Peyer's patch (tissue), 4 donors: ENCODE data around the gene DCANP1. TPM values are rescaled to one million over a fixed set of nuclear protein-coding genes. Genes with fewer than 3 reads are reported as not detected.

Experiments used
- DNase-seq, 3 donors: peaks; one replicate each; pipeline ENCODE4 v3.0.0-alpha.2; 2017 to 2019
- H3K27ac ChIP-seq, 4 donors: fragments of 200-600 bp; sonication (generic); one replicate each; pipeline ENCODE4 v1.5.1; 2016 to 2019
- H3K27me3 ChIP-seq, 2 donors: fragments of 200-600 bp; sonication (generic); one replicate each; pipeline ENCODE4 v1.5.1; 2019
- H3K36me3 ChIP-seq, 3 donors: fragments of 200-600 bp; sonication (generic); one replicate each; pipeline ENCODE4 v1.5.1; 2016 to 2019
- H3K4me1 ChIP-seq, 4 donors: fragments of 200-600 bp; sonication (generic); one replicate each; pipeline ENCODE4 v1.5.1; 2016 to 2019
- H3K4me3 ChIP-seq, 4 donors: fragments of 200-600 bp; sonication (generic); 1 replicate in 3 of 4; 2 replicates in 1 of 4; pipeline ENCODE4 v1.5.1; 2016 to 2019; ENCODE audit warnings: mild to moderate bottlenecking in 1 of 4
- H3K9me3 ChIP-seq, 4 donors: fragments of 200-600 bp; sonication (generic); one replicate each; pipeline ENCODE4 v1.5.1; 2016 to 2019; ENCODE audit warnings: mild to moderate bottlenecking in 1 of 4
- POLR2A ChIP-seq, 2 donors: fragments of 450-650 bp; IDR thresholded peaks; one replicate each; pipeline ENCODE4 v1.5.1; 2017; ENCODE audit warnings: antibody characterized with exemption in 2 of 2, mild to moderate bottlenecking in 2 of 2, moderate library complexity in 2 of 2
- total RNA-seq, 4 donors: library from RNA; depleted of rRNA; stranded (reverse); fragments of >200 nt; gene quantifications; one replicate each; pipeline ENCODE4 v1.1.0, GENCODE V29; 2016
- TF ChIP-seq, protein P1 (sequence below), 6 experiments: fragments of 450-650 bp in 4 of 6; fragments of 200-600 bp in 2 of 6; sonication (generic) in 1 of 6; IDR thresholded peaks; one replicate each; pipeline ENCODE4 v1.5.1; 2017 to 2019; ENCODE audit warnings: antibody characterized with exemption in 6 of 6, mild to moderate bottlenecking in 3 of 6, moderate library complexity in 1 of 6

Gene DCANP1
- total RNA-seq, 4 donors from 2014 or later = 0.27 to 1.7 TPM; not detected in 2

DNA sequence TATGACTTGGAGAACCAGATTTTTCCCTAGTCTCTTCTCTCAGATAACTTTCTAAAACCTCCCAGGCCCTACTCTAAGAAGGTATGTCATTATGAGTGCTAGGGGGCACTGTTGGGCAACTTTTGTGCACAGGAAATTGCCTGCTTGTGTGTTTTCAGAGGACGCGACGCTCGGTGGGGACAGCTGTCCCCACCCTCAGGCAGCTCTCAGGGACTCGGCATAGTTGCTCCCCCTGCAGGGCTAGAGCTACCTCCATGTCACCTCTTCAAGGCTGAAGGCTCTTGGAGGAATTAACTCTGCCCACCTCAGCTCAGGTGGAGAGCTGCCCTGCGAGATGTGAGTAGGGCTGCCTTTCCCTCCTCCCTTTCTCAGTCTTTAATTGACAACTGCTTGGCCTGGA lies 15.2 kb upstream of the DCANP1 start:
- Histone ChIP-seq H3K4me1 (no peaks in the 10 kb centered on the region), H3K27me3 (no peaks in the 10 kb centered on the region), H3K27ac (no peak overlapping the region), H3K9me3 (no peaks in the 10 kb centered on the region), H3K4me3 (no peak overlapping the region), H3K36me3 (no peaks in the 10 kb centered on the region)
- TF ChIP-seq POLR2A (IDR thresholded peaks at IDR 0.05) = no peak
- TF ChIP-seq, protein P1, sequence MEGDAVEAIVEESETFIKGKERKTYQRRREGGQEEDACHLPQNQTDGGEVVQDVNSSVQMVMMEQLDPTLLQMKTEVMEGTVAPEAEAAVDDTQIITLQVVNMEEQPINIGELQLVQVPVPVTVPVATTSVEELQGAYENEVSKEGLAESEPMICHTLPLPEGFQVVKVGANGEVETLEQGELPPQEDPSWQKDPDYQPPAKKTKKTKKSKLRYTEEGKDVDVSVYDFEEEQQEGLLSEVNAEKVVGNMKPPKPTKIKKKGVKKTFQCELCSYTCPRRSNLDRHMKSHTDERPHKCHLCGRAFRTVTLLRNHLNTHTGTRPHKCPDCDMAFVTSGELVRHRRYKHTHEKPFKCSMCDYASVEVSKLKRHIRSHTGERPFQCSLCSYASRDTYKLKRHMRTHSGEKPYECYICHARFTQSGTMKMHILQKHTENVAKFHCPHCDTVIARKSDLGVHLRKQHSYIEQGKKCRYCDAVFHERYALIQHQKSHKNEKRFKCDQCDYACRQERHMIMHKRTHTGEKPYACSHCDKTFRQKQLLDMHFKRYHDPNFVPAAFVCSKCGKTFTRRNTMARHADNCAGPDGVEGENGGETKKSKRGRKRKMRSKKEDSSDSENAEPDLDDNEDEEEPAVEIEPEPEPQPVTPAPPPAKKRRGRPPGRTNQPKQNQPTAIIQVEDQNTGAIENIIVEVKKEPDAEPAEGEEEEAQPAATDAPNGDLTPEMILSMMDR (IDR thresholded peaks at IDR 0.05) = peak in 3 of 6 experiments; percentile 28 to 34 (median 31)
- DNase-seq = peak in 2 of 3 donors; percentile 46 to 61

DNA sequence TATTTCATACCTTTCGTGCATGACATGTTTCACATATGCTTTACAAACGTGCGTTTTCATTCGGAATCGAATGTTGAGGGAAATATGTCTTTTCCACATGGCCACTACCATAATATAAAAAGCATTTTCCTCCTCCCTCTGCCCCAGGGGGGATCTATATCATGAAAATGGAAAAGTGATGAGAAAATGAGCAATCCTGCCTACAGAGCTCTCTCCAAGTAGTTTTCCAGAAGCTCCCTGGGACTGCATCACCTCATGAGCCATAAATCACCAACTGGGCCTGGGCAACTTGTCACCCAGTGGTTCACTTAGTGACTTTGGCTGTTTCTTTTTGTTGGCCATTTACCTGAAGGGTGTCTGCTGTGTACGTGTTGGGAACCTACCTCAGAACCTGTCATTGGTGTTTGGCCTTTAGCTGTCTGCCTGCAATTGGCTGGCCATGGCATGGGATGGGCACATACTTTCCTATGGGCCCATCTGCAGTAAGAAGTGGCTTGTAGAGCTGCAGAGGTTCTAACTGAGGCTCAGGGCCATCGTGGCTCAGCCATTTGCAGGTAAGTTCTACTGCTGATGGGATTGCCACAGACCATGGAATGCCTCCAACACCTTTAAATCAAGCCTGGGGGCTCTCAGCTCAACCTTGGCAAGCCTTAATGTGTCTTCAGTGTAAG lies 14.5 kb upstream of the DCANP1 start:
- Histone ChIP-seq H3K9me3 (no peaks in the 10 kb centered on the region), H3K27me3 (no peaks in the 10 kb centered on the region), H3K4me1 (no peaks in the 10 kb centered on the region), H3K27ac (no peak overlapping the region), H3K36me3 (no peaks in the 10 kb centered on the region), H3K4me3 (no peak overlapping the region)
- TF ChIP-seq POLR2A (IDR thresholded peaks at IDR 0.05) = no peak
- TF ChIP-seq, protein P1 (IDR thresholded peaks at IDR 0.05) = no peak
- DNase-seq = peak in 1 of 3 donors; percentile 30

DNA sequence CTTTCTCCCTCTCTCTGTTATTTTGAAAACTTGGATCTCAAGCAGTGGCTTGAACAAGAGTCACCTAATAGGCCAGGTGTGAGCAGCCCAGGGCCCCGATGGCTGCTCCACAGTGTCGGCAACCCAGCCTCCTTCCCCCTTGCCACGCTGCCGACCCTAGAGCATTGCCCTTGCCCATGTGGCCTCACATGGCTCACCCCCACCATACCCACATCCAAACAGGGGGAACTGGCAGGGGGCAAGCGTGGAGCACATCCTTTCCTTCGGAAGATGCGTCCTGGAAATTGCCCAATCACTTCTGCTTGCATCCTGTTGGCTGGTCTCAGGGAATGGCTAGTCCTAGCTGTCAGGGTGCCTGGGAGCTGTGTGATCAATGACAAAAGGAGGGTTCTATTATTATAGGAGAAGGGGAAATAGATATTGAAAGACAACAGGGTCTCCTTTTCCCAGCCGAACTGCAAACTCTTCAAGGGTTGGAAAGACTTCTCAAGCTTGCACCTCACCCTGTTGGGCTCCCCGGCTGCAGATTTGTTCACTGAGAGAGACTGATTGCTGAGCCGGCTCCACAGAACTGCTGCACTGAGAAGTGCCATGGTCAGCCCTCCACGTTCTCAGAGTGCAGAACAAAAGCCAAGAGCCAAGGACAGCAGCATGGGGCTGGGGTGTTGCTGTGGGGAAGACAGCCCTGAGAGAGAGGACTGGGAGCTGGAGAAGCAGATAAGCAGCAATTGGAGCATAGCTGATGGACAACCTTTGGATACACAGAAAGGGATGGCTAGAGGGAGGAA lies 13.3 kb upstream of the DCANP1 start:
- Histone ChIP-seq H3K4me1 (no peaks in the 10 kb centered on the region), H3K27me3 (no peaks in the 10 kb centered on the region), H3K36me3 (no peaks in the 10 kb centered on the region), H3K27ac (no peak overlapping the region), H3K4me3 (no peak overlapping the region), H3K9me3 (no peaks in the 10 kb centered on the region)
- DNase-seq = no peak
- TF ChIP-seq, protein P1 (IDR thresholded peaks at IDR 0.05) = no peak
- no peak for TF ChIP-seq POLR2A (IDR thresholded peaks at IDR 0.05)

DNA sequence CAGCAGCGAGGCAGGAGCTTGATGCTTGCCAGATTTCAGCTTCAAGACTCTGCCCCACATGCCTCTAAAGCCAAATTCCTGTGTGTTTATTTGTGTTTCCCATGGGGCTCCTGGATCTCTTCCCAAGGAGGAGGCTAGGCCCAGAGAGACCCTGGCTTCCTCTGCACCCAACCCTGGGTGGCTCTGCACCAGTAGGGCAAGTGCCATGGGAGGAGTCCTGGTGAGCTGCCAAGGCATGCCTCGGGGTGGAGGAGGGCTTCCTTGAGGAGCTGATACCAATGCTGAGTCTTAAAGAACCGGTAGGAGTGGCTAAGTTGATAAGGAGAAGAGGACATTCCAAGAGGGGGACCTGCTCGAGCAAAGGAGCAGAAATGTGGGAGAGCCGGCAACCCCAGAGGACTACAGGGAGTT lies 11.8 kb upstream of the DCANP1 start:
- Histone ChIP-seq H3K27ac (no peak overlapping the region), H3K36me3 (no peaks in the 10 kb centered on the region), H3K9me3 (no peaks in the 10 kb centered on the region), H3K4me3 (no peak overlapping the region), H3K4me1 (no peaks in the 10 kb centered on the region), H3K27me3 (no peaks in the 10 kb centered on the region)
- DNase-seq = peak in 1 of 3 donors; percentile 57
- TF ChIP-seq POLR2A (IDR thresholded peaks at IDR 0.05) = no peak
- TF ChIP-seq, protein P1 (IDR thresholded peaks at IDR 0.05) = no peak

DNA sequence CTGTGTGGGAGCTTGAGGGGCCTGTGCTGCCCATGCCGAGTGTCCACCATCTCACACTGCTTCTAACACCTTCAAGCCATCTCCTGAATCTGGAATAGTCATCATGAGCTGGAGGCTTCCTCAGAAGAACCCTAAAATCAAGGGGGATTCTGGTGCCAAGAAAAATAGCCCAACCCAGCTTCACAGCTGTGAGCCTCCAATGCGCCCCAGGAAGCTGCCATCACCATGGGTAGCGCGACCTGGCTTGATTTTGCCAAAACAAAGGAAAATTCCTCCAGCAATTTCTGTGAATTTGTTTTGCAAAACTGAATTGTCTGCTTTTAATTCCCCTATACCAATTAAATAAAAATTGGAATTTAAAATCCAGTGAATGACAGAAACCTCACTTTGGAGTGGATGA lies 11.2 kb upstream of the DCANP1 start:
- H3K4me3 ChIP-seq = no peak overlapping the region
- H3K27me3 ChIP-seq = no peaks in the 10 kb centered on the region
- no peak overlapping the region for H3K27ac ChIP-seq
- no peaks in the 10 kb centered on the region for H3K36me3 ChIP-seq
- H3K4me1 ChIP-seq = no peaks in the 10 kb centered on the region
- H3K9me3 ChIP-seq = no peaks in the 10 kb centered on the region
- DNase-seq = peak in 1 of 3 donors; percentile 5
- TF ChIP-seq, protein P1 (IDR thresholded peaks at IDR 0.05) = no peak
- TF ChIP-seq POLR2A (IDR thresholded peaks at IDR 0.05) = no peak
